Calu3 (cell line): ENCODE results near the gene UBE2D1. TPM values are rescaled to one million over a fixed set of nuclear protein-coding genes. Genes with fewer than 3 reads are reported as not detected.

Experiments
- BruUV-seq: library from RNA; stranded (reverse); fragments of 400-500 nt; replicated peaks from 2 replicates; lab custom pipeline; 2021; lab: Mats Ljungman, UMichigan
- CTCF ChIA-PET: fragments of 300-600 bp; sonication (Branson Sonifier 250); formaldehyde crosslinking; loops from one replicate; lab custom pipeline; 2022; ENCODE audit warnings: antibody characterized with exemption; lab: Charles Lee
- DNase-seq: peaks from one replicate; pipeline ENCODE4 v3.0.0; 2022
- H3K27ac Mint-ChIP-seq: one replicate; pipeline ENCODE4 v1.8.0; 2022; ENCODE audit warnings: mixed read lengths; ENCODE audit not compliant: unreplicated experiment
- H3K27me3 Mint-ChIP-seq: one replicate; pipeline ENCODE4 v1.8.0; 2022; ENCODE audit warnings: mixed read lengths; ENCODE audit not compliant: unreplicated experiment
- H3K36me3 Mint-ChIP-seq: one replicate; pipeline ENCODE4 v1.8.0; 2022; ENCODE audit warnings: mild to moderate bottlenecking, moderate library complexity, mixed read lengths; ENCODE audit not compliant: insufficient read depth, unreplicated experiment
- H3K4me1 Mint-ChIP-seq: one replicate; pipeline ENCODE4 v1.8.0; 2022; ENCODE audit warnings: mild to moderate bottlenecking, low read depth, mixed read lengths; ENCODE audit not compliant: unreplicated experiment
- H3K4me3 Mint-ChIP-seq: one replicate; pipeline ENCODE4 v1.8.0; 2022; ENCODE audit warnings: mild to moderate bottlenecking, low read depth, moderate library complexity, mixed read lengths; ENCODE audit not compliant: unreplicated experiment
- H3K9me3 Mint-ChIP-seq: one replicate; pipeline ENCODE4 v1.8.0; 2022; ENCODE audit warnings: low read depth, mixed read lengths; ENCODE audit not compliant: unreplicated experiment
- intact Hi-C: fragments of 100-400 bp; cut with micrococcal nuclease; formaldehyde crosslinking; loops from one replicate; pipeline ENCODE4 v1.10.0; 2022; ENCODE audit not compliant: unreplicated experiment
- total RNA-seq: library from RNA; stranded (reverse); gene quantifications from 2 replicates; pipeline ENCODE4 v1.2.3, GENCODE V29; 2022
- TF ChIP-seq, protein P1 (sequence below): fragments of 200-600 bp; IDR thresholded peaks from one replicate; pipeline ENCODE4 v1.8.0; 2022; ENCODE audit warnings: antibody characterized with exemption; ENCODE audit not compliant: unreplicated experiment

The UBE2D1 gene
- total RNA-seq, 1 experiment from 2014 or later: 25.6 TPM

DNA sequence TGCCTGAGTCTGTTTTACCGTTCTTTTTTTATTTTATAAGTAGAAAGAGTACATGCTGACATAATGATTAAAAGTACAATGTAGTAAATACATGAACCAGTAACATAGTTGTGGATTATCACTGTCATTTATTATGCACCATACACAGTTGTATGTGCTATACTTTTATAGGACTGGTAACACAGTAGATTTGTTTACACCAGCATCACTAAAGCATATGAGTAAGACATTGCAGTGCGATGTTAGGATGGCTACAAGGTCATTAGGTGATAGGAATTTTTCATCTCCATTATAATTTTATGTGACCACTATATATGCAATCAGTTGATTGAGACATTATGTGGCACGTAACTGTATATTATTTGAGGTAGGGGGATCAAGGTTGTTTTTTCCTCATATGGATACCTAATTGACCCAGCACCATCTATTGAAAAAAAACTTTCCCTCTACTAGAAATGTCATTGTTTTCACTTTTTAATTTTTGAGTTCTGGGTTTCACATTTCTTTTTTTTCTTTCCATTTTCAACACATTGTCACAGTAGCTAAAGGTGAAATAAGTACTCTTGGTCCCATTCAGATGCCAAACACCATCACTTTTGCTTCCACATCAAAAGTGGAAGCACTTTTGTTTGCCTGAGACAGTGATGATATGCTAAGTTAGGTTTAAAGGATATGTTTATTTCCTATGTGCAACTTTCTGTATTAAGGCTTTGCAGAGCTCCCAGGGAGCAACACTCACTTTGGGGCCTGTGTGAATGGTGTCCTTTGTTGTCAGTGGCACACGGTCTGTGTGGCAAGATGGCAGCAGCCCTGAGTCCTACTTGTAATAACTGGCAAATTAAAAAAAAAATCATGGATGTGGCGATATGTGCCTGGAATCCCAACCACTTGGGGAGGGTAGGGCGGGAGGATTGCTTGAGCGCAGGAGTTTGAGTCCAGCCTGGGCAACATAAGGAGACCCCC, 17.1 kb downstream of the UBE2D1 start:
- CTCF ChIA-PET: interaction anchor here (1.0 to 1.2 kb wide), 2 partner anchors 17 to 607 kb away, joined by 3 to 5 read pairs; no protein-coding TSS in a partner anchor
- no peak overlapping the region for H3K27ac Mint-ChIP-seq
- no peak for DNase-seq
- H3K4me3 Mint-ChIP-seq: no peak overlapping the region
- H3K9me3 Mint-ChIP-seq: no peaks in the 10 kb centered on the region
- intact Hi-C loops: no loop called here
- H3K36me3 Mint-ChIP-seq: no peaks in the 10 kb centered on the region
- BruUV-seq: no TSS peak
- TF ChIP-seq, protein P1, sequence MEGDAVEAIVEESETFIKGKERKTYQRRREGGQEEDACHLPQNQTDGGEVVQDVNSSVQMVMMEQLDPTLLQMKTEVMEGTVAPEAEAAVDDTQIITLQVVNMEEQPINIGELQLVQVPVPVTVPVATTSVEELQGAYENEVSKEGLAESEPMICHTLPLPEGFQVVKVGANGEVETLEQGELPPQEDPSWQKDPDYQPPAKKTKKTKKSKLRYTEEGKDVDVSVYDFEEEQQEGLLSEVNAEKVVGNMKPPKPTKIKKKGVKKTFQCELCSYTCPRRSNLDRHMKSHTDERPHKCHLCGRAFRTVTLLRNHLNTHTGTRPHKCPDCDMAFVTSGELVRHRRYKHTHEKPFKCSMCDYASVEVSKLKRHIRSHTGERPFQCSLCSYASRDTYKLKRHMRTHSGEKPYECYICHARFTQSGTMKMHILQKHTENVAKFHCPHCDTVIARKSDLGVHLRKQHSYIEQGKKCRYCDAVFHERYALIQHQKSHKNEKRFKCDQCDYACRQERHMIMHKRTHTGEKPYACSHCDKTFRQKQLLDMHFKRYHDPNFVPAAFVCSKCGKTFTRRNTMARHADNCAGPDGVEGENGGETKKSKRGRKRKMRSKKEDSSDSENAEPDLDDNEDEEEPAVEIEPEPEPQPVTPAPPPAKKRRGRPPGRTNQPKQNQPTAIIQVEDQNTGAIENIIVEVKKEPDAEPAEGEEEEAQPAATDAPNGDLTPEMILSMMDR: no peak
- no peaks in the 10 kb centered on the region for H3K27me3 Mint-ChIP-seq
- H3K4me1 Mint-ChIP-seq: no peaks in the 10 kb centered on the region

DNA sequence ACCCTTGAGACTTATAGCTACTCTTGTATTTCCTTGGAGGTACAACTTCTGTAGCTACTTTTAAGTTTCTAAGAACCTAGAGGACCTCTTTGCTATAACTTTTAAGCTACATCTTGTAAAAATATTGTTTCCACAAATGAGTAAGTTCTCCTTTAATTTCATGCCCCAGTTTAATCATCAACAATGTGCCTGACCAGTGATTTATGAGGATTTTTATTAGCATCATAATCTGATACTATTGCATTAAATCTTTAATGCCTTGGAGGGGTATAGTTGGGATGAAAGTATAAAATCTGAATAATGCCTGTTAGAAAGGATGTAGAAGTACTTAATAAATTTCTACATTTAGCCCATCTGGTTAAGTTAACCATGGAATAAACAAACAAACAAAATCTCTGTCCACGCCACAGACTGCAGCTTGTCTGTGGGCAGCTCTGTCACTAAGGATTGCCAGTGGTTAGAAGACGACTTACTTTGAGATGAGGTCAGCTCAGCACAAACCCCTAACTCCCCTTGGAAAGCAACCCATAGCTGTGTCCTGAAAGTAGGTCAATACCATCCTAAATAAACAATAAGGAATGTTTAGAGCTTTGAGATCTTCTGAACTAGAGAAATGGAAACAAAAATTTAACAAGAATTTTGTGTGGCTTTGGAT, 18.3 kb downstream of the UBE2D1 start:
- no TSS peak for BruUV-seq

DNA sequence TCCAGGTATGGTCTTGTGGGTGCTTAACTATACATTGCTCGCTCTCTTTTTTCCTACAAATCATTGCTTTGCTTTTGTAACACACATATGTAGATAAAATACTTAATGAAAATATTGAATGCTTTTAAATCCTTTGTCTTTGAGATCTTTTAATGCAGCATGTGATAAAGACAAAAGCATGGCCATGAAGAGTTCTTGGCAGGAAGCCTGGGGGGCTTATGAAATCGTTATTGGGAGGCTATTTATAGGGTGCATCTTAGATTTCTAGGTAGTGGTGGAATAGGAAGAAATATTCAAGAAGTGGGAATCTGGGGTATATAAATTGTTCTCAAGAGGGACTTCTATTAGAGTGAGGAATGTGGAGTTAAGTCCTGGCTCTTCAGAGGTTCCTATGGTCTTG, 21.9 kb downstream of the UBE2D1 start:
- Mint-ChIP-seq H3K4me1 (peaks cover 8% of the 10 kb centered on the region), H3K9me3 (no peaks in the 10 kb centered on the region), H3K4me3 (no peak overlapping the region), H3K36me3 (no peaks in the 10 kb centered on the region), H3K27ac (no peak overlapping the region), H3K27me3 (no peaks in the 10 kb centered on the region)
- TF ChIP-seq, protein P1: no peak
- intact Hi-C loops: no loop called here
- no TSS peak for BruUV-seq
- DNase-seq: no peak
- CTCF ChIA-PET: no interaction called here

More for the DNA sequence above, 18.3 kb downstream of the UBE2D1 start:
- H3K27ac Mint-ChIP-seq: no peak overlapping the region
- H3K36me3 Mint-ChIP-seq: no peaks in the 10 kb centered on the region
- TF ChIP-seq, protein P1: no peak
- CTCF ChIA-PET: interaction anchor here (1.0 to 1.2 kb wide), 3 partner anchors 18 to 606 kb away, joined by 3 to 5 read pairs (median 3); no protein-coding TSS in a partner anchor
- H3K4me3 Mint-ChIP-seq: no peak overlapping the region
- no peaks in the 10 kb centered on the region for H3K27me3 Mint-ChIP-seq
- no peaks in the 10 kb centered on the region for H3K9me3 Mint-ChIP-seq
- no peak for DNase-seq
- H3K4me1 Mint-ChIP-seq: no peaks in the 10 kb centered on the region
- intact Hi-C loops: no loop called here

DNA sequence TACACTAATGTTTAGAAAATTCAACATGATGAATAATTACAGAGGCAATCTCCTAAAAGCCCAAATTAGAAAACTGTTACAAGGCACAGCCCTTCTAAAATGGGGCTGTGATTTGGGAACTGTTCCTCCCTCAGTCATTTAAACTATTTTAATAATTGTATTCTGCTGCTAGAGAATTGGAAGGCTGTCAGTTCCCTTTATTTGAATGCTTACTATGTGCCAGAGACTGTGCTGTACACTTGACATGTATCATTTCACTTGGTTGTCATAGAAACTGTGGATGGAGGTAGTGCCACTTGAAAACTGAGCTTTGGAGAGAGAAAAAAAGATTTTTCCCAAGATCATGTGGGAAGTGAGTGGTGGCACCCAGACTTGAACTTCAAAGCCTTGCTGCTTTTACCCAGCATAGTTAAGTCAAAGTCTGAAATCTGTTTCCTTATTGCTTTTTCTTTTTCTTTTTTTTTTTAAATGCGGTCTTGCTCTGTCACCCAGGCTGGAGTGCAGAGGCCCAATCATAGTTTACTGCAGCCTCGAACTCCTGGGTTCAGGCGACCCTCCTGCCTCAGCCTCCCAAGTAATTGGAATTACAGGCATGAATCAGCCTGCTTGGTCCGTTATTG, 23.6 kb downstream of the UBE2D1 start:
- Mint-ChIP-seq H3K9me3 (no peaks in the 10 kb centered on the region), H3K27ac (no peak overlapping the region), H3K27me3 (no peaks in the 10 kb centered on the region), H3K36me3 (no peaks in the 10 kb centered on the region), H3K4me1 (peaks cover 8% of the 10 kb centered on the region), H3K4me3 (no peak overlapping the region)
- CTCF ChIA-PET: interaction anchor here (0.5 kb wide), 1 partner anchor 677 kb away, joined by 4 read pairs; no protein-coding TSS in a partner anchor
- BruUV-seq: no TSS peak
- intact Hi-C loops: no loop called here
- TF ChIP-seq, protein P1: no peak
- no peak for DNase-seq
